Measurements from ENCODE around the gene PDGFA.

PDGFA gene

GRCh38 chr7:515628-516027 lies 4.0 kb downstream of the PDGFA start:
- no peak for FAIRE-seq

DNA sequence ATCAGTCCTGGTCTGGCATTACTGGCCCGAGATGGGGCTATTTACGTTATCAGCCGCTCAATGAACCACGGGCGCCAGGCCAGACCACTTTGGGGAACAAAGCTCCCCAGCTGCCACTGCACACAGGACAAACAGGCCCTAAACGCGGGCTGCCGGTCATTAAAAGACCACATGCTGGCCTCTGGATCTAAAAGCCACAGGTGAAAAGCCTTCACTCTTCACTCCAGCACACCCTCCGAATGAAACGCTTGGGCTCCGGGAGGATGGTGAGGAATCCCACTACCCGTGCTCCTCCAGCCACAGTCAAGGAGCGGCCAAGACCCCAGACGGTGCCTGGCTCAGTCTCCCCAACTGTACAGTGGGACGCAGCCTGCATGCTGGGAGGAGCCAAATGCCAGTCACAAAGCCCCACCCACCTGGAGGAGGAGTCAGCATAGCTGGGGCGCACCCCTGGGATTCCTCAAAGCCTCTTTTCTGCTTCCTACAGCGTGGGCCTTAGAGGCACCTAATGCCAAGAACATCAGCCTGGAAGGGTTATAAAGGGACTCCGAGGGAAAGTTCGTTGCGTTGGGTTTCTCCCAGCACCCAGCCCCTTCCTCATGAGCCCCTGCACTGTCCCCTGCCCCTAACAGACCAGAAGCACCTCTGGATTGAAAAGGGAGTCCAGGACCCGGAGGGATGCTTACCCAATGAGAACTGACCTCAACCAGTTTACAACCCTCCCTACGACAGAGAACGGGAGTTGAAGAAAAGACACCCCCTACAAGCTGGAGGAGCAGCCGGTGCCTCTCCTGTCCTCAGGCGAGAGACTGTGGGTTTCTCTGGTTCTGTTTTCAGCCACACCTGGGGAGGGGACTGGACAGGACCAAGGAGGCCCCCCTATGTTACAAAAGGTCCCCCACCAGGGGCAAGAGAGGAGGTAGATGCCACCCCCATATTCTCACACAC lies 4.7 kb downstream of the PDGFA start:
- no peak for FAIRE-seq

GRCh38 chr7:514242-514641 lies 5.4 kb downstream of the PDGFA start:
- no peak for FAIRE-seq

GRCh38 chr7:513521-514166 lies 6.0 kb downstream of the PDGFA start:
- FAIRE-seq: no peak

DNA sequence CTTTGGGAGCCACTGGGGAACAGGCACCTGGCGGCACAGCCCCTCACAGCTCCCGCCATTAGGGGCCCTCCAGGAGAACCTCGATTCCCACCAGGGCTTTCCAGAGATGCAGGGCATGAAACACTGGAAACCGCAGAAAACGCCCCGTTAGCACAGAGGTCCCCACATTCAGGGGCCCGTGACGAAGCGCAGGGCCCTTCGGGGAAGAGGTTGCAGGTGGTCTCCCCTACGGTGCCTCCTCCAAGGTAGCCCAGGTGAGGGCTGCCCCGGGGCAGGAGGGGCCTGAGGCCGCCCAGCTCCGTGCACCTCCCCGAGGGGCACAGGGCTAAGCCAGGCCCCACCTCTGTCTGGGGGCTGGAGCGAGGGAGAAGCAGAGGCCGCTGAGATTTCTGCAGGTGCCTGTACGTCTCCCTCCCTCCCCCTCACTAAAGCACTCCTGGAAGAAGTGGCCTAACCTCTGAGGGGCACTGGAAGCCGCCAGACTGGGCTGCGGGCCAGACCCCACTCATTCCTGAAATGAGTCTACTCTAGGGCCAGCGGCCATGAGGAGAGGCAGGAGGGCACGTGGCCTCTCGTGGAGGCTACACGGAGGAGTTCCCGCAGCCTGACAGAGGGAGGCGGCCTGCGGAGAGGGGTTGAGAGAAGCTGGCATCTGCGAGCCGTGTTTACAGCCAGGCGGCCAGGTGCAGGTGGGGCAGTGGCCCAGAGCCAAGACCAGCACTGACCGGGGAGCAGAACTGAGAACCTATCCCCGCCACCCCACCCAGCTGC lies 6.9 kb downstream of the PDGFA start:
- FAIRE-seq: no peak

DNA sequence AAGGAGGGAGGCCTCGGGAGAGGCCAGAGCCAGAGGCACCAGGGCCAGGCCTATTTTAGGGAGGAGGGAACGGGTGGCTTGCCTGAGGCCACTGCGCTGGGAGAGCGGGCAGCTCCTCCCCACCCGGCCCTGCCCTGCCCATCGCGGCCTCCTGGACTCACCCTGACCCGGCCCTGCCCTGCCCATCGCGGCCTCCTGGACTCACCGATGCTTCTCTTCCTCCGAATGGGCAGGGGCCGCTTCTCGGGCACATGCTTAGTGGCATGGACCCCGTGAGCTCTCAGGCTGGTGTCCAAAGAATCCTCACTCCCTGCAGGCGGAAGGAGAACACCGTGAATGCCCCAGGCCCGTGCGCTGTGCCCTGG lies 7.5 kb downstream of the PDGFA start:
- FAIRE-seq: no peak

- no peak for FAIRE-seq
These were observed 8.0 kb downstream of the PDGFA start for GRCh38 chr7:511476-512145.

DNA sequence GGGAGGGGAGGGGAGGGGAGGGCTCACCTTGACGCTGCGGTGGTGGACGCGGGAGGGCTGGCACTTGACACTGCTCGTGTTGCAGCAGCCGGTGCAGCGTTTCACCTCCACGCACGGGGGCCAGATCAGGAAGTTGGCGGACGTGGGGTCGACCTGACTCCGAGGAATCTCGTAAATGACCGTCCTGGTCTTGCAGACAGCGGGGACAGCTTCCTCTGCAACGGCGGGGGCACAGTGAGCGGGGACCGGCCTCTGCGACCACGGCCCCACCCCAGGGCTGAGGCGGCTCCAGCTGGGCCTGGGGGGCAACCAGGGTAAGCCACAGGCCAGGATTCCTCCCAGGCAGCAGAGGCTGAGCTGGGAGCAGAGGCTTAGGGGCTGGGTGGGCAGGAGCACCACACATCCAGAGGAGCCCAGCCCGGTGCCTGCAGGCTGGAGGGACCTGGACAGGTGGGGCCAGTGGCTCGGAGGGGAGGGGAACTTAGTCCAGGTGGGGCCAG lies 8.8 kb downstream of the PDGFA start:
- FAIRE-seq: no peak

GRCh38 chr7:510131-510481 lies 9.5 kb downstream of the PDGFA start:
- no peak for FAIRE-seq

DNA sequence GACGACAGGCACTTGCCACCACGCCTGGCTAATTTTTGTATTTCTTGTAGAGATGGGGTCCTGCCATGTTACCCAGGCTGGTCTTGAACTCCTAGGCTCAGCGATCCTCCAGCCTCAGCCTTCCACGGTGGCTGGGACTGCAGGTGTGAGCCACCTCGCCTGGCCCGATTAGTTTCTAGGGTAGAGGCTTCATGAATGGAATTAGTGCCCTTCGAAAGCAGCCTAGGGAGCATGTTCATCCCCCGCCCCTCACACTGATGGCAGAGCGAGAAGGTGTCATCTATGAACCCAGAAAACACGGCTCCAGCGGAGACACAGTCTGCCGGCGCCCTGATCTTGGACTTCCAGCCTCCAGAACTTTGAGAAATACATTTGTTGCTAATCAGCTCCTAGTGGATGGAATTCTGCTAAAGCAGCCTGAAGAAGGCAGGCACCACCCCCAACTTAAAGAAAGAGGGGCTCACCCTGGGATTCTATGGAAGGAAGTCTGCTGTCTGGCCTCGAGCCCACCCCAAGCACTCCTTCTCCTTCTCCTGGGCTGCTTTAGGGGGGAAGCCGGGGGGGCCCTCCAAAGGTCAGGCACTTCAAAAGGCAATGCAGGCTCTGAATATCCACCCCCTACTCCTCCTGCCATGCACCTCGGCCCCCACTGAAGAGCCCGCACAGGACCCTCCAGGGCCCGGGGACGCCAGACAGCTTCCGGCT lies 10.1 kb downstream of the PDGFA start:
- no peak for FAIRE-seq

DNA sequence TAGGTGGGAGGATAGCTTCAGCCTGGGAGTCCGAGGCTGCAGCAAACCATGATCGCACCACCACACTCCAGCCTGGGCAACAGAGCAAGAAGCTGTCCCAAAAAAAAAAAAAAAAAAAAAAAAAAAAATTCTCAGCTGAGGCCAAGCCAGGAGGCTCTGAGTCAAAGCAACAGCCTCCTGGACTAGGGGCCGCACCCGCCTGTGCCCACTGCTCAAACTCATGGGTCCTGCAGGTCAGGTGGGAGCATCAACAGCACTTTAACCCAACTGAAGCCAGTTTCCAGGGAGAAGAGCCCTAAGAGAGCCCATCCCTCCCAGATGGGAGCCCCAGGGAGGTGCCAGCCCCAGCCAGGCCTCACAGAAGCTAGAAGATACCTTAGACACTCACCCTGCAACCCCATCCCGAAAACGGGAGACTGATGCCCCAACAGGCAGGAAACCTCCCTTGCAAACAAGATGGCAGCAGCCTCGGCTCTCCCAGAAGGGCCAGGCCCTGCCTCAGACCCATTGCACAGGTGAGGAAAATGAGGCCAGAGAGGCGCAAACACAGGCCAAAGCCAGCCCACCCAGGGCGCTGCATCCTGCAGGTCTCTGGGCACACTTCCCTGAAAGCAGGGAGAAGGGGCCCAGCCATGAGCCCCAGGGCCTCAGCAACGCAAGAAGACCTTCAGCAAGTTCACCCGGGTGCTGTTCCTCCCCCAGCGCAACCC lies 11.0 kb downstream of the PDGFA start:
- FAIRE-seq: no peak

- FAIRE-seq: no peak
These were observed 11.9 kb downstream of the PDGFA start for GRCh38 chr7:507623-508300.

DNA sequence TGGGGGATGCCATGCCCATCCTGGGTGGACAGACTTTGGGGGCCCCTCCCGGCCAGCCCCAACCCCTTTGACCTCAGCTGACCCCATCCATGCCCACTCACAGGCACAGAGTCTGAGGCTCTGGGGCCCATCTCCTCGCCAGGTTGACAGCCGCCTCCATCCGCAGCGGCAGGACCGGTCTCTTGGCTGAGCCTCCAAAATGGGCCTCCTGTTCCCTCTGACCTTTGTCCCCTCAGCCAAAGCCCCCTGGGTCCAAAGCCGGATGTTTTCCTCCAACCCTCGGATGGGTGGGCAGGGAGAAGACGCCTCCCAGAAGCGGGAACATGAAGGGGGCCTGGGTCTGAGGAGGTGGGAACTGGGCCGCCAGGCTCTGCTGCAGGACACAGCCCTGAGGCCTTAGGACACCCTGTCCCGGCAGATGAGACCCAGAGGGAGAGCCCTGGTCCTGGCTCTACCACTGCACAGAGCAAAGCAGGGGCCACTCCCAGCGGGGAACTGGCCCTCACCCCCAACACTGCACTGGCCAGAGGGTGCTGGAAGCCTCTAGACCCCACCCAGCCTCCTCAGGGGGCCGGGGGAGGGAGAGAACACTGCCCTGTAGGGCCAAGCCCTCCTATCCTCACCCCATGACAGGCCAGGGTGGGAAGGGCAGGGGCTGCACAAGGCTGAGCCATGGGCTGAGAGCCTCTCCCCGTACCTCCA lies 12.6 kb downstream of the PDGFA start:
- no peak for FAIRE-seq

- no peak for FAIRE-seq
These were observed 13.2 kb downstream of the PDGFA start for GRCh38 chr7:506391-506831.

GRCh38 chr7:505171-505570 lies 14.5 kb downstream of the PDGFA start:
- FAIRE-seq: no peak

- no peak for FAIRE-seq
These were observed 15.2 kb downstream of the PDGFA start for GRCh38 chr7:504221-505111.

GRCh38 chr7:503575-504111 lies 16.0 kb downstream of the PDGFA start:
- FAIRE-seq: no peak

GRCh38 chr7:502296-502695 lies 17.4 kb downstream of the PDGFA start:
- FAIRE-seq: no peak

- FAIRE-seq: no peak
These were observed 18.1 kb downstream of the PDGFA start for GRCh38 chr7:501526-501925.

All from G401.6 (cell line).